ENCODE measurements around the gene UQCRHL.

UQCRHL gene

DNA sequence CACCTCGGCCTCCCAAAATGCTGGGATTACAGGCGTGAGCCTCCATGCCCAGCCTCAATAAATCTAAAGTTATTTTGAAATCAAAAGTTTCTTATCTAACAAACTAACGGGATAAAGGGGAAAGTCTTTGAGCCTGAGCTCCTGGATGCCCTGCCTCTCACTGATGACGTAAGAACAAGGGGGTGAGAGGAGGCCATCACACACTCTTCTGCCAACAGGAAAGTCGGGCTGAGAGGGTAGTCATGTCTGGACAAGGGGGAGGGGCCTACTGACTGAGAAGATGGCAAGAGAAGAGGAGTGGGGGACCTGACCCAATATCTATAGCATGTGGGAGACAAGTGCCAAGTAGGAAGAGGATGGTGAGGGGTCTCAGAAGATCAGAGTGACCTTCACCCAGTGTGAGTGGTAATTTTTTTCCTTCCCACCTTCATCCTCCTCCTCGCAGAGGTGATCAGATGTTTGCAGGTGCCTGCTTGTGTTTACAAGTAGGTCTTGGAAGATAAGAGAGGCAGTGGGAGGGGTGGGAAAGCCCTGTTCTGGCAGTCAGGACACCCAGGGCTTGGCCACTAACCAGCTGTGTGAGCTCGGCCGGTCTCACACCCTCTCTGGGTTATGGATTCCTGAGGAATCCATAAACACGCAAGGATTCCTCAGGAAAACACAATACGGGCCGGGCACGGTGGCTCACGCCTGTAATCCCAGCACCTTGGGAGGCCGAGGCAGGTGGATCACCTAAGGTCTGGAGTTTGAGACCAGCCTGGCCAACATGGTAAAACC is 9.6 kb downstream of the UQCRHL start:
- ATAC-seq, result no peak

DNA sequence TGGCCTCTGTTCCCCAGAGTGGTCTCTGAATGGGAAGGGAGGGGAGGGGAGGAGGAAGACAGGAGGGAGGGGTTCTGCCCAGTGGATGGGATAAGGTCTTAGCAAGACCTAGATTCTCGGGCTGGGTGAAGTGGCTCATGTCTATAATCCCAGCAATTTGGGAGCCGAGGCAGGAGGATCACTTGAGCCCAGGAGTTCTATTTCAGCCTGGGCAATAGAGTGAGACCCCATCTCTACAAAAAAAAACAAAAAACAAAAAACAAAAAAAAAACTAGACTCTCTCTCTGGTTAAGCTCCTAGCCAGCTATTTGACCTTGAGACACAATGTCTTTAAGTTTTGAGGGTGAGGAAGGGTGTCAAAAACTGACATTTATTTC is 11.4 kb downstream of the UQCRHL start:
- ATAC-seq, result no peak

DNA sequence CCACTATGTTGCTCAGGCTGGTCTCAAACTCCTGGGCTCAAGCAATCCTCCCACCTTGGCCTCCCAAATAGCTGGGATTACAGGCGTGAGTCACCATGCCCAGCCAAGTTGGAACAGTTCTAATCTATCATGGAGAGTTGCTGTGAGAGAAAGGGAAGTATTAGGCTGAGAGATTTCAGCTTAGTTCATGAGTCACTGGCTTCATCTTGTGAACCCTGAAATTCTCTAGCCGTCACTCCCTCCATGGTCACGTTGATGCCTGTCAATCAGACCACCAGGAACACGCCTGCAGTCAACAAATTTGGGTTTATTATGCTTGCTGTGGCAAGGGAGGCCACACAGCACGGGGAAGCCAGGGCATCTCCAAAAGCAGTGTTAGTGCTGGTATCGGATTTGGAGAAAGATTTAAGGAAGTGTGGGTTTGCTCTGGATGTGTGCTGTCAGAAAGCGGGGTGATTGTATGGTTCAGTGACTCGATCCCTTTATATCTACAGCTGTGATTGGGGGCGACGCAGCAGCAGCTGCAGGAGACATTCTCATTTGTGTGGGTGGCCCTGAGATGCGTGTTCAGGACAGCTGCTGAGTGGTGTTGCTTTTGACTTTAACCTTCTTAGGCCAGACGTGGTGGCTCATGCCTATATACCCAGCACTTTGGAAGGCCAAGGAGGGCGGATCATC is 18.7 kb downstream of the UQCRHL start:
- no peak for ATAC-seq

DNA sequence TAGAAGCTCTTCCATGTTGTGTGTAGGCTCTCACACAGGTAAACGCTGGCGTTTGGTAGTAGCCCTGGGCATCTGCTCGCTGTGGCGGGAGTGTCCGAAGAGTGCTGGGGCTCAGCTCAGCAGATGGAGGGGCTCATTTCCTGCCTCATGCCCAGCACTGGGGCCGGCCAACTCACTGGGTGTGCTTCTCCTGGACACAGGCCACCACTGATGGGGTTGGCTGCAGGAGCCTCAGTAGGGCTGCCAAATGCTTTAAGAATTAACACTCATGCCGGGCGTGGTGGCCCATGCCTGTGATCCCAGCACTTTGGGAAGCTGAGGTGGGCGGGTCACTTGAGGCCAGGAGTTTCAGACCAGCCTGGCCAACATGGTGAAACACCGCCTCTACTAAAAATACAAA is 20.9 kb downstream of the UQCRHL start:
- no peak for ATAC-seq

DNA sequence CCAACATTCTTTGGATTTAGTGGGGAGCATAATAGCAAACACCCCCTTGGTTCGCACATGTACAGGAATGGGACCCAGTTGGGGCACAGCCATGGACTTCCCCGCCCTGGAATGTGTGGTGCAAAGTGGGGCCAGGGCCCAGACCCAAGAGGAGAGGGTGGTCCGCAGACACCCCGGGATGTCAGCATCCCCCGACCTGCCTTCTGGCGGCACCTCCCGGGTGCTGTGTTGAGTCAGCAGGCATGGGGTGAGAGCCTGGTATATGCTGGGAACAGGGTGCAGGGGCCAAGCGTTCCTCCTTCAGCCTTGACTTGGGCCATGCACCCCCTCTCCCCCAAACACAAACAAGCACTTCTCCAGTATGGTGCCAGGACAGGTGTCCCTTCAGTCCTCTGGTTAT is 21.8 kb downstream of the UQCRHL start:
- ATAC-seq, result no peak

DNA sequence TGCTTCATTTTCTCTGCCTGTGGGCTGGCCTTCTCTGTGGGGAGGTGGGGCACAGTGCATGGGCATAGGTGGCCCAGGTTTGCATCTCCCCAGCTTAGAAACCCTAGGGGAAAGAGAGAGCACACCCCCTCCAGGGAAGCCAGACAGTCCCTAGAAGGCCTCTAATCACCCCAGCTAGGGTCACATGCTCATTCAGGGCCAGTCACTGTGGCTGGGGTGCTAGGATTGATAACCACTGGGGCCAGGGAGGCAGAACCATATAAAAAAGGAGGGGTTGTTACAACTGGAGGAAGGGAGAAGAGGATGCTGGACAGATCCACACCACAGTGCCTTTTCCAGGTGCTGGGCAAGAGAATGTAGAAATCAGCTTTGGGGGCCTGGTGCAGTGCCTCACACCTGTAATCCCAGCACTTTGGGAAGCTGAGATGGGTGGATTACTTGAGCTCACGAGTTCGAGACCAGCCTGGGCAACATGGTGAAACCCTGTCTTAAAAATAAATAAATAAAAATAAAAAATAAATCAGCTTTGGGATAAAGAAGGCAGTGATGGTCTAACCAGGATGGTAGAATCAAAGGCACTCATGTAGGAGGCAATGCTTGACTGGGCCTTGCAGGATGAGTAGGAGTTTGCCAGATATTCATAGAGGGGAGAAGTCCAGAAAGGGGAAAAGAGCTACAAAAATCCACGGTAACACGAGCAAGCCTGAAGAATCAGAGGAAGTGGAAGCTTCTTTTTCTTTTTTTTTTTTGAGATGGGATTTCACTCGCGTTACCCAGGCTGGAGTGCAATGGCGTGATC is 29.3 kb downstream of the UQCRHL start:
- no peak for ATAC-seq

DNA sequence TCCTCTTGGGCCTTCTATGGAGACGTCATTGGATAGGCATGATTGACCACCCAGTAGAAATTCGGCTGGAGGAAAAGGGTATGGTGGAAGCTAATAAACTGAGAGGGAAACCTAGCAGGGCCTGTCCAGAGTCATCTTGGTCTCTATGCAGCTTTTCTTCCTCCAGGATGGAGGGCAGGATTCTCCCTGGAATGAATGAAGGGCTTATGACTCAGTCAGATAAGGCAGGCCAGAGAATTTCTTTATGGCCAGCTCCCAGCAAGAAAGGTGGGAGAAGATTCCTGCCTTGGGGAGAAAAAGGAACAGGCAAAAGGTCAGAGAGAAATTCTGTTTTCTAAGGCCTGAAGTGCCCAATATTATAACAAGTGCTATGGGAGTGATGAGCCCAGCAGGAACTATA is 31.7 kb downstream of the UQCRHL start:
- ATAC-seq, result no peak

DNA sequence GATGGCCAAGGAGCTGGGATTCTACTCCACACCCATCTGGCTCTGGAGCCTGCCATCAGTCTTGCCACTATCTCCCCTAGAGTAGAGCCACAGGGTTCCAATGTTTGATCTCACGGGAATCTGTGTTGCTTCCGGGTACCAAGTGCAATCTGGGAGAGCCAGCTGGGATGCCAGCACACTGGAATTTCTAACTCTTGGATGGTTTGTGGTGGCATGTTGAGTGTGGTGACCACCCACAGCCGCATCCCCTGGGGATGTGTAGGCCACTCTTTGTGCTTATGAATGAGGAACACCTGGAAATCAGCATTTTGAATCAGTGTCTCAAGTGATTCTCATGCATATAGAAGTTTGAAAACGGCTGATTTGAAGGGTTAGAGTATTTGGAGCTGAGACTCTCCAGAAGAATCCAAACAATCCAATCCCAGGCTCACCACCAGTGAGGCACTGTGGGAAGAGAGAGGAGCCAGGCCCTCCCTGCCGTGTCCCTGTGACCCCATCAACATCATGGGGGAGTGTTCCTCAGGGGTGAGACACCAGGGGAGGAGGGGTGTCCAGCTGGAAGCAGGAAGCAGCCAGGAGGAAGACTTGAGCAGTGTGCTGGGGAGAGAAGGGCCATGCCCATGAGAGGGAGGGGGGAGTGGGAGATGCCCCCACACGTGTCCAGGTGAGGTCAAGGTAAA is 35.5 kb downstream of the UQCRHL start:
- ATAC-seq, result no peak

DNA sequence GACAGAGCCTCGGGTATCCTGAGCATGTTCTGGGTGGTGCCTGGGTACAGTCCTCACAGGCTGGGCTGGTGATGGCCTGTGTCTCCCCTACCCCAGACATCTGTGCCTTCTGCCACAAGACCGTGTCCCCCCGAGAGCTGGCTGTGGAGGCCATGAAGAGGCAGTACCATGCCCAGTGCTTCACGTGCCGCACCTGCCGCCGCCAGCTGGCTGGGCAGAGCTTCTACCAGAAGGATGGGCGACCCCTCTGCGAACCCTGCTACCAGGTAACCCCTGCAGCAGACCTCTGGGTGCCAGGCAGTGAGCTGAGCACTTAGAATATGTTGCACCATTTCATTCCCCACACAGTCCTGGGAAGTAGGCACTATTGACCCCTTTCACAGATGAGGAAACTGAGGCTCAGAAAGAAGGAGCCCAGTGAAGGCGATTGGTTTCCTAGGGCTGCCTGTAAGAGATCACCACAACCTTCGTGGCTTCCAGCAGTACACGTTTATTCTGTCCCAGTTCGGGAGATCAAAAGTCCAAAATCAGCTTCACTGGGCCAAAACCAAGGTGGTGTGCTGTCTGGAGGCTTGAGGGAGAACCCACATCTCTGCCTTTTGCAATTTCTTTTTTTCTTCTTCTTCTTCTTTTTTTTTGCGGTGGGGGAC is 37.0 kb downstream of the UQCRHL start:
- ATAC-seq, result no peak

DNA sequence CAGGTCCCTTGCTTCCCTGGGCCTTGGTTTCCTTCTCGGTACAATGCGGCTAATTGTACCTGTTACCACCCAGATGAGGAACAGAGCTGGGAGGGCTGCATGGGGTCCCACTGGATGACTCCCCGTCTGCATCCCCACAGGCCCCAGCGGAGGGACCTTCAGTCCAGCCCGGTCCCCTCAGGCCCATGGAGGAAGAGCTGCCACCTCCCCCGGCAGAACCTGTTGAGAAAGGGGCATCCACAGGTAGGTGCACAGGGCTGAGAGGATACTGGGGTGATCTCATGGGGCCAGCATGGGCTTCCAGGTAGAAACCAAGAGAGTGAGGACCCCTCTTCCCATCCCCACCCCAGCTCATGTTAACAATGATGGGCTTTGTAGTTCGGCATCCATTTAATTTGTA is 39.1 kb downstream of the UQCRHL start:
- no peak for ATAC-seq

DNA sequence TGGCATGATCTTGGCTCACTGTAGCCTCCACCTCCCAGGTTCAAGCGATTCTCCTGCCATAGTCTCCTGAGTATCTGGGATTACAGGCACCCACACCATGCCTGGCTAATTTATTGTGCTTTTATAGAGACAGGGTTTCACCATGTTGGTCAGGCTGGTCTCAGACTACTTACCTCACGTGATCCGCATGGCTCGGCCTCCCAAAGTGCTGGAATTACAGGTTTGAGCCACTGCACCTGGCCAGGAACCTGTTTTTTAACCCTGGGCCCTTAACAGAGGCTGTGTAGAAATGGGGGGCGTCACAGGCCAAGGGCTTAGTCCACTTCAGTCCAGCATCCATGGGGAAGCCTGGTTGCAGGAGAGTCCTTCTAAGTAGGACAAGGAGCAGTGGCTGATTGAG is 39.5 kb downstream of the UQCRHL start:
- ATAC-seq, result no peak

DNA sequence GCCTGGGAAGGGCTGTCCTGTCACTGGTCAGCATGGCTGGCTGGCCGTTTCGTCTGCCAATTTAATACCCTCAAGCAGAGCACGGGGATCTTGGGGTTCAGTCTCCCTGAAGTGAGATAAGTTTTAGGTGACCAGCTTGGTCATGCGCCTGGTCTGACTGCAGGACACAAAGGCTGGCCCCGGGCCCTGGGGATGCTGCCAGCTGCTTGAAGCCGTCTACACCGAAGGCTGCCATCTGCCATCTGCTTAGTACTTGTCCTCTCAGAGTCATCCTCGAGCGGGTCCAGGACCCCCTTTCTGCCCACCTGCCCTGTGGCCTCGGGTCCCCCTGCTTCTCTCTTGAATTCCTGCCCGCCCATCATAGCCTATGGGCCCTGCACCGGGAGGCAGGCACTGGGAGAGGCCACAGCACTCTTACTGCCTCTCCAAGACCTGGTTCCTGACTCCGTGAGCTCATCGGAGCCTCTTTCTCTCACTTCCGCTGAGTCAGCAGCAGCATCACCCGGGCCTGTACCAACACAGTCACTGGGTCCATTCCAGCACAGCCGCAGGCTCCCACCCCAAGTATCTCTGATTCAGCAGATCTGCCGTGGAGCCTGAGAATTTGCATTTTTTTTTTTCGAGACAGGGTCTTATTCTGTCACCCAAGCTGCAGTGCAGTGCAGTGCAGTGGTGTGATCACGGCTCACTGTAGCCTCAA is 41.8 kb downstream of the UQCRHL start:
- ATAC-seq, result no peak

DNA sequence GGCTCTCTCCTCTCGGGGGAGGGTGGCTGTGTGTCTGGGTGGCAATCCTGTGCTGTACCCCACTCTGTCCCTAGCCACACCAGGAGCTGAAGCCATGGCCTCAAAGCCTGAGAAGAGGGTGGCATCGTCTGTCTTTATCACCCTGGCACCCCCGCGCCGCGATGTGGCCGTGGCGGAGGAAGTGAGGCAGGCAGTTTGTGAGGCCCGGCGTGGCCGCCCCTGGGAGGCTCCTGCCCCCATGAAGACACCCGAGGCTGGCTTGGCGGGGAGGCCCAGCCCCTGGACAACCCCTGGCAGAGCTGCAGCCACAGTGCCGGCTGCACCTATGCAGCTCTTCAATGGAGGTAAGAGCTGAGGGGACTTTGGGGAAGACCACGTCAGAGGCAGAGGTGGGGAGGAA is 42.6 kb downstream of the UQCRHL start:
- ATAC-seq, result no peak

DNA sequence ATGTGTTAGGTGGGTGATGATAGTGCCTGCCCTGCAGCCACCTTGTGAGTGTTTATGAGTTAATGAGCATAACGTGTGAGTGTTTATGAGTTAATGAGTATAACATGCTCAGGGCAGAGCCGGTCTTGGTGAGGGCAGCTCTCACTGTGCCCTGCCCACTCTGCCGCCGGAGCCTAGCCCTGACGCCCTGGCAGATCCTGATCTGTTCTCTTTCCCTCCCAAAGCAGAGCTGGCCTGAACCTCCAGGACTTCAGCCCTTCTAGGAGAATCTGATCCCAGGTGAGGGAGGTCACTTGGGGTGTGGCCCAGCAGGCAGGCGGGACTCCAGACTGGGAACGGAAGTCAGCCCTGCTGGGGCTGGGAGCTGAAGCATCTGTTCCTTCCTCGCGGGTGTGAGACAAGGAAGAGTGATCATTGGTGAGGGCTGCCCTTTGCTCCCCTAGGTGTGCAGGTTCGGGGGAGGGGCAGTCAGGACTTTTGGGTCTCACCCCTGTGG is 43.1 kb downstream of the UQCRHL start:
- no peak for ATAC-seq

DNA sequence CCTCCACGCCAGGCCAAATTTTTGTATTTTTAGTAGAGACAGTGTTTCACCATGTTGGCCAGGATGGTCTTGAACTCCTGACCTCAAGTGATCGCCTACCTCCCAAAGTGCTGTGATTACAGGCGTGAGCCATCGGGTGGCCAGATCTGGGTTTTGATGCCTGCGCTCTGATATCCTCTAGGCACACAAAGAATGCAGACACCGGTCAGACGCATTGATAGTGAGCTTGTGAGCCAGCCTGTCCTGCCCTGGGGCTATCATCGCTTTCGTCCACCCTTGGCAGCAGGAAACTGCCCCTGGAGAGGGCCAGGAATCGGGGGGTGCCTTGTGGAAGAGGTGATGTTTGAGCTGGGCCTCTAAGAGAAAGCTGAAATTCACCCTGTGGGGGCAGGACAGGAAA is 44.9 kb downstream of the UQCRHL start:
- no peak for ATAC-seq

DNA sequence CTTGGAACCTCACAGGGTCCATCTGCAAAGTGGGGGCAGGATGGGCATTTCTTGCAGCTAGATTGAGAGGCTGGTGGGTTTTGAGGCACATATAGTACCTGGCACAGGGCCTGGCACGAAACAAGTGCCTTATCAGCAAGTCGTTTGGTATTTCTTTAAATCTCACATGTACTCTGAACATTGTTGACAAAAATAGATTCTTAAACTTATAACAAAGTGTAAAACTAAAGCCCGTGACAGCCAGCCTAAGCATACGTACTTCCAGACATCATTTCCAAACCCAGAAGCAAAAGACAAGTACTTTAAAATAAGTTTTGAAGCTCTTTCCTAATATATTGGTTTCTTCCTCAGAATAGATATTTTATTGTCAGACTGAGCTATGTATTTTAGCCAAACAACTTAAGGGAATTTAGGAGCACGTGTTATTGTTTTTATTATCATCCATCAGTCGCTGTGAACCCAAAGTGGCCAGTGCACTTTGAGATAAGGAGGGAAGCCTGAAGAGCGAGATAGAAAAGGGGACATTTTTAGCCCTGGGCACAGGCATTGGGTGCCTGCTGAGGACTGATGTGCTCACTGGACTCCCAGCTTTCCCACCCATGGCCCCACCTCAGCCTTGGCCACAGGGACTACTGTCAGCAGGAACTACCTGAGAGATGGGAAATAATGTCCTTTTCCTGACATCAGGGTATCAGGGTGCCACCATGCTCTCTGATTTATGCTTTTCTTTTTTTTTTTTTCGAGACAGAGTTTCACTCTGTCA is 45.9 kb downstream of the UQCRHL start:
- no peak for ATAC-seq

DNA sequence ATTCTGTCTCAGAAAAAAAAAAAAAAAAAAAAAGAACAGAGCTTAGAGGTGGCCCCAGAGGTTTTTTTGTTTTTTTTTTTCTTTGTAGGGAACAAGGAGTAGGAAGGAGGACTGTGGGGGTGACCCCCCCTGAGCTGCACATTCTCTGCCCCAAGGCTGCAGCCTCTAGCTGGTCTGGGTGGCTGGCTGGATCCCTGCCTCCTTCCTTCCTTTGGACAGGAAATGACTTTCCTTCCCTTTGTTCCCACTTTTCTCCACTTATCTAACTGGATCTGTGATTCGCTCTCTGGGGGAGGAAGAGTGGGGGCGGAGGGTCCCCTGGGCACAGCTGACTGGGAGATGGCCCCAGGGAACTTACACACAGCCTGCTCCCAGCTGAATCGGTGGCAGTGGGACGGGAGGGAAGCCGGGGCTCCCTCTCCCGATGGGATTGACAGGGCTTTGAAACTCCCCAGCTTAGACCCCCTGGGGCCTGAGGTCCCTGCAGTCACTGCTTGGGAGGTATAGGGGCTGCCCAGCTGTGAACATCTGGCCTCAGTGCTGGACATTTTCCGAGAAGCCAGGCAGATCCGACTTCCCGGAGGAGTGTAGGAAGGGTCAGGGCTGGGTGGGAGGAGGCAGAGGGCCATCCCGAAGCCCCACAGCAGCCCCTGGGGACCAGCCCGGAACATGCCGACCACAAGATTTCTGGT is 46.8 kb downstream of the UQCRHL start:
- ATAC-seq, result no peak

DNA sequence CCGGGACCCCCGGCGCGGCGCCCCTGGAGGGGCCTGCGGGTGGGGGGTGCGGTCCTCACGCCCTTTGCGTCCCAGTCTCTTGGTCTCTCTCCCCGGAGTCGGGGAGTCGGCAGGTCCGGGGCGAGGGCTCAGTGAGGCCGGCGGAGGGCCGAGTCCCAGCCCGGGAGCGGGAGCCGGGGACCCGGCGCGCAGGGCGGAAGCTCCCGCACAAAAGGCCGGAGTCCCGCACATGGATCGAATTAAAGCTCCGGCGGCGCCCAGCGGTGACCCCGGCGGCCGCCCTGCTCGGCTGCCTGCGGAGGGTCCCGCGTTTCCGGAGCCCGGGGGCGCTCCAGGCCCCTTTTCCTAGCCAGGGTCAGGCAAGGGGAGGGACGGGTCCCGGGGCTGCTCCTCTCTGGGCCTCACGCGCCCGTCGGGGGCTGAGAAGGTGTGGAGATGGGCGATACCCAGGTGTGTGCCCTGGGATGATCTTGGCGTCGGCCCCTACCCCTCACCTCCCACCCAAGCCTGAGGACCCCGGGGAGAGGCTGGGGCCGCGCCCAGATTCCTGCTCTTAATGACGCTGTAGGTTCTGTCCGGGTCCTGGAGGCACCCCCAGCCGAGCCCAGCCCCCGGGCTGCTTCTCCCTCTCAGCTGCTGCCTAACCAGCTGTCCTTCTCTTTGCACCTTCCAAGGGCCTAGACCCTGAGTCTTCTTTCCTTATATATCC is 48.3 kb downstream of the UQCRHL start:
- no peak for ATAC-seq

DNA sequence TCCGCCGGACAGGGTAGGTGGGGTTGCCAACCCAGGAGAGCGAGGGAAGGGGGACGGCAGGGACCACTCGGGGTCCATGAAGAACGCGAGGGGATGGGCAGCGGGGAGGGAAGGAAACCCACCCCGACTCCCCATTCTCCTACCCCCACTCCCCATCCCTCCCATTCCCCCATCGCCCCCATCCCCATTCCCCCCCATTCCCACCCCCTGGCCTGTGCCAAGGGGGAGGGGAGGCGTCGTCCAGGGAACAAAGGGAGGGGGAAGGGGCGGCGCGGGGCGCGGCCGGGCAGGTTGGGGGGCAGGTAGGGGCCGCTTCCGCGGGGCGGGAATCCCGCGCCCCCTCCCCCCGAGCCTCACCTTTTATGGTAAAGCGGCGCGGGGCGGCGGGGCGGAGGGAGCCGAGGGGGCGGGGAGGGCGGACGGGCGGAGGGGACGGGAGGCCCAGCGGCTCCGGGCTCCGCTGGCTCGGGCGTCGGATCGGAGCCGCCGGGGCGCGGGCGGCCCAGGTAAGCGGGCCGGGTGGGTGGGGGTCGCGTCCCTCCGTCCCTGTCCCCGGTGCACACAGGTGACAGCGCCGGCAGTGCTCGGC is 49.0 kb downstream of the UQCRHL start, which contains the start of gene FBLIM1:
FBLIM1 (plus strand) TSS at position 453 of the 589 bp plus-strand sequence. CDS start 6,189 bp downstream, outside the sequence.
- no peak for ATAC-seq
